Naive thymus-derived CD4-positive, alpha-beta T cell (primary cell): ENCODE measurements around the gene FUT7. TPM values are rescaled to one million over a fixed set of nuclear protein-coding genes. Genes with fewer than 3 reads are reported as not detected.

Experiments
- ATAC-seq: fragments of 150-1000 bp; cut with Tn5 transposase; 2 replicates; pipeline ENCODE4 v1.10.0; 2021; ENCODE audit warnings: mild to moderate bottlenecking, moderate library complexity
- CTCF ChIA-PET: fragments of 350-600 bp; sonication (Branson Sonifier 250); formaldehyde crosslinking; loops from one replicate; lab custom pipeline; 2021; ENCODE audit warnings: antibody characterized with exemption; lab: Charles Lee
- POLR2A ChIA-PET: fragments of 350-600 bp; sonication (Branson Sonifier 250); formaldehyde crosslinking; loops from one replicate; lab custom pipeline; 2021; ENCODE audit warnings: antibody characterized with exemption, inconsistent platforms; lab: Charles Lee
- DNase-seq, 9 donors: peaks; one replicate each; pipeline versions ENCODE4 v3.0.0 to v3.0.0-alpha.2; 2020 to 2022; ENCODE audit warnings: mixed read lengths in 1 of 9
- H3K27ac ChIP-seq: one replicate; pipeline ENCODE4 v1.7.0; 2013; ENCODE audit warnings: mild to moderate bottlenecking, low read depth, low read length, moderate library complexity
- H3K27me3 ChIP-seq, 2 donors: one replicate each; pipeline ENCODE4 v1.7.0; 2013; ENCODE audit warnings: low read length in 2 of 2, mild to moderate bottlenecking in 2 of 2, moderate library complexity in 2 of 2; ENCODE audit not compliant: control insufficient read depth in 2 of 2, insufficient read depth in 2 of 2
- H3K36me3 ChIP-seq, 3 experiments: 1 replicate in 2 of 3; 2 replicates in 1 of 3; pipeline ENCODE4 v1.7.0; 2013; ENCODE audit warnings: low read length in 3 of 3, mild to moderate bottlenecking in 3 of 3, moderate library complexity in 1 of 3; ENCODE audit not compliant: insufficient read depth in 3 of 3, control insufficient read depth in 2 of 3
- H3K4me1 ChIP-seq, 2 donors: one replicate each; pipeline ENCODE4 v1.7.0; 2013; ENCODE audit warnings: low read length in 2 of 2, mild to moderate bottlenecking in 2 of 2, moderate library complexity in 1 of 2; ENCODE audit not compliant: control insufficient read depth in 2 of 2, insufficient read depth in 2 of 2
- H3K4me3 ChIP-seq: 2 replicates; pipeline ENCODE4 v1.7.0; 2013; ENCODE audit warnings: mild to moderate bottlenecking, low read length
- H3K9me3 ChIP-seq, 3 experiments: 1 replicate in 2 of 3; 2 replicates in 1 of 3; pipeline ENCODE4 v1.7.0; 2013; ENCODE audit warnings: low read length in 3 of 3; ENCODE audit not compliant: control insufficient read depth in 2 of 3
- H3K27ac Mint-ChIP-seq, 9 donors: one replicate each; pipeline ENCODE4 v1.8.0; 2020 to 2022; ENCODE audit warnings: mixed read lengths in 9 of 9, mild to moderate bottlenecking in 8 of 9, moderate library complexity in 5 of 9, inconsistent platforms in 2 of 9
- H3K27me3 Mint-ChIP-seq, 5 donors: one replicate each; pipeline ENCODE4 v1.8.0; 2021 to 2022; ENCODE audit warnings: mixed read lengths in 5 of 5, mild to moderate bottlenecking in 1 of 5
- H3K36me3 Mint-ChIP-seq, 5 donors: one replicate each; pipeline ENCODE4 v1.8.0; 2020 to 2022; ENCODE audit warnings: mixed read lengths in 5 of 5, mild to moderate bottlenecking in 3 of 5, inconsistent platforms in 1 of 5
- H3K4me1 Mint-ChIP-seq, 7 donors: one replicate each; pipeline ENCODE4 v1.8.0; 2020 to 2022; ENCODE audit warnings: mixed read lengths in 7 of 7, mild to moderate bottlenecking in 3 of 7, inconsistent platforms in 1 of 7
- H3K4me3 Mint-ChIP-seq, 10 donors: one replicate each; pipeline ENCODE4 v1.8.0; 2020 to 2022; ENCODE audit warnings: mild to moderate bottlenecking in 10 of 10, mixed read lengths in 10 of 10, moderate library complexity in 6 of 10, inconsistent platforms in 2 of 10
- H3K9me3 Mint-ChIP-seq, 11 donors: one replicate each; pipeline ENCODE4 v1.8.0; 2020 to 2022; ENCODE audit warnings: mixed read lengths in 11 of 11, mild to moderate bottlenecking in 4 of 11, inconsistent platforms in 1 of 11, moderate library complexity in 1 of 11
- intact Hi-C, 2 donors: fragments of 100-400 bp; cut with micrococcal nuclease; formaldehyde crosslinking; loops; one replicate each; pipeline ENCODE4 v1.15.1; 2023
- polyA plus RNA-seq, 2 donors: library from polyadenylated mRNA; unstranded; fragments of 300-500 nt; fragmentation: Illumina TruSeq; gene quantifications; one replicate each; pipeline ENCODE4 v1.2.3, GENCODE V29; 2021
- total RNA-seq, 6 experiments: library from RNA in 5 of 6; stranded (reverse) in 5 of 6; gene quantifications; 1 replicate in 5 of 6; 2 replicates in 1 of 6; pipeline ENCODE4 v1.2.3 and lab custom pipeline; 2021 to 2026

The FUT7 gene
- total and polyA plus RNA-seq, 7 experiments from 2014 or later = 0.06 to 4.6 (median 0.32) TPM; not detected in 1

- Histone ChIP-seq H3K27ac (no peak overlapping the region), H3K9me3 (no peaks in the 10 kb centered on the region), H3K36me3 (peaks cover 0 to 33% (median 0%) of the 10 kb centered on the region in 3 experiments), H3K27me3 (no peaks in the 10 kb centered on the region), H3K4me1 (no peaks in the 10 kb centered on the region), H3K4me3 (no peak overlapping the region)
- Mint-ChIP-seq H3K4me1 (no peaks in the 10 kb centered on the region), H3K36me3 (peaks cover 0 to 5% (median 0%) of the 10 kb centered on the region in 5 donors), H3K27me3 (no peaks in the 10 kb centered on the region), H3K4me3 (no peak overlapping the region), H3K27ac (no peak overlapping the region), H3K9me3 (no peaks in the 10 kb centered on the region)
- ChIA-PET POLR2A (no interaction called here), CTCF (no interaction called here)
- DNase-seq (no peak), ATAC-seq (no peak)
- intact Hi-C loops = no loop called here
These were observed 19.0 kb downstream of the FUT7 start for GRCh38 chr9:137012694-137013570.

DNA sequence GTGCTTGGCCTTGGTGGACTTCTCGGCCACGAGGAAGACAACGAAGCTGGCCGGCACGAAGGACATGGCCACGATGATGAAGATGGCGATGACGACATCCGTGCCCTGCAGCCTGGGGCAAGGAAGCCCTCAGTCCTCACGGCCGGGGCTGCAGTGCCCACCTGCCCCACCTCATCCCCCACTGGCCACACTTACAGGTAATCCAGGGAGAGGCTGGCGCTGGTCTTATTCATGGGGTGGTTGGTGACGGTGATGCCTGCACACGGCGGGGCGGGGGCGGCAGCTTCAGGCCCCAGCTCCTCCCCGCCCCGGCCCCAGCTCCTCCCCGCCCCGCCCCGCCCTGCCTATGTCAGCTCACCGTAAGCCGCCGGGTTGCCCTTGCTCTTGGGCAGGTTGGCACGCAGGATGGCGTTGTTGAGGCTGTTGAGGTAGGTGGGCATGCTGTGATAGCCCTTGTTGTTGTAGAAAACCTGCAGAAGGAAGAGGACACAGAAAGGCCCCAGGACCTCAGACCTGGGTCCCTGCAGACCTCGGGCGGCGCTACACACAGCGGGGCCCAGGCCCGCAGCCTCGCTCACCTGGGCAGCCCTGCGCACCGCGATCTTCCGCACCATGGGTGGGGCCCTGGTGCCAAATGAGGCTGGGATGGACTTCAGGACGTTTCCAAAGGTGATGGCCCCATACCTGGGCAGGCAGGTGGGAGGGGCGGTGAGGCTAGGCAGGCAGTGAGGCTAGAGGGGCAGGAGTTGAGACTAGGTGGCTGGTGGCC, 19.8 kb downstream of the FUT7 start:
- CTCF ChIA-PET = no interaction called here
- H3K27ac Mint-ChIP-seq = no peak overlapping the region
- peaks cover 0 to 4% (median 0%) of the 10 kb centered on the region in 5 donors for H3K36me3 Mint-ChIP-seq
- DNase-seq (no peak), ATAC-seq (no peak)
- H3K4me1 Mint-ChIP-seq = no peaks in the 10 kb centered on the region
- Histone ChIP-seq H3K36me3 (peaks cover 0 to 26% (median 0%) of the 10 kb centered on the region in 3 experiments), H3K4me3 (no peak overlapping the region), H3K9me3 (no peaks in the 10 kb centered on the region), H3K27me3 (no peaks in the 10 kb centered on the region), H3K27ac (no peak overlapping the region), H3K4me1 (no peaks in the 10 kb centered on the region)
- intact Hi-C loops = no loop called here
- no peaks in the 10 kb centered on the region for H3K27me3 Mint-ChIP-seq
- POLR2A ChIA-PET = no interaction called here
- H3K4me3 Mint-ChIP-seq = no peak overlapping the region
- no peaks in the 10 kb centered on the region for H3K9me3 Mint-ChIP-seq

DNA sequence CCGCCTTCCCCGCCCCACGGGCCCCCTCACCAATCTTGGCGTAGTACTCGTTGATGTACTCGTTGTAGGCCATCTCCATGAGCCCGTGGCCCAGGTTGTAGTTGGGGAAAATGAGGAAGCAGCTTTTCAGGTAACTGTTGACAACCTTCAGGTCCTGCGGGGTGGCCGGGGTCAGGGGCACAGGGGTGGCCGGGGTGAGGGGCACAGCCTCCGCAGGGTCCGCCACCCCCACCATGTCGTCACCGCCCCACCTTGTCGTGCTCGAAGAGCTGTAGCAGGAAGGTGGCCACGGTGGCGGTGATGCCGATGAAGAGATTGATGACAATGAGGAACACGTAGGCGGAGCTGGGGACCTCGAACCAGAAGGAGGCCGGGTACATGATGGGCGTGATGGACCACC, 20.7 kb downstream of the FUT7 start:
- no peak overlapping the region for H3K27ac Mint-ChIP-seq
- POLR2A ChIA-PET = interaction anchor here (0.6 kb wide), 1 partner anchor 31 kb away, joined by 3 read pairs; no protein-coding TSS in a partner anchor
- Histone ChIP-seq H3K27me3 (no peaks in the 10 kb centered on the region), H3K4me3 (no peak overlapping the region), H3K4me1 (no peaks in the 10 kb centered on the region), H3K9me3 (no peaks in the 10 kb centered on the region), H3K27ac (no peak overlapping the region), H3K36me3 (peaks cover 0 to 16% (median 0%) of the 10 kb centered on the region in 3 experiments)
- no peaks in the 10 kb centered on the region for H3K4me1 Mint-ChIP-seq
- H3K4me3 Mint-ChIP-seq = no peak overlapping the region
- ATAC-seq = no peak
- no peaks in the 10 kb centered on the region for H3K36me3 Mint-ChIP-seq
- CTCF ChIA-PET = no interaction called here
- H3K9me3 Mint-ChIP-seq = no peaks in the 10 kb centered on the region
- intact Hi-C loops = no loop called here
- no peak for DNase-seq
- H3K27me3 Mint-ChIP-seq = no peaks in the 10 kb centered on the region

DNA sequence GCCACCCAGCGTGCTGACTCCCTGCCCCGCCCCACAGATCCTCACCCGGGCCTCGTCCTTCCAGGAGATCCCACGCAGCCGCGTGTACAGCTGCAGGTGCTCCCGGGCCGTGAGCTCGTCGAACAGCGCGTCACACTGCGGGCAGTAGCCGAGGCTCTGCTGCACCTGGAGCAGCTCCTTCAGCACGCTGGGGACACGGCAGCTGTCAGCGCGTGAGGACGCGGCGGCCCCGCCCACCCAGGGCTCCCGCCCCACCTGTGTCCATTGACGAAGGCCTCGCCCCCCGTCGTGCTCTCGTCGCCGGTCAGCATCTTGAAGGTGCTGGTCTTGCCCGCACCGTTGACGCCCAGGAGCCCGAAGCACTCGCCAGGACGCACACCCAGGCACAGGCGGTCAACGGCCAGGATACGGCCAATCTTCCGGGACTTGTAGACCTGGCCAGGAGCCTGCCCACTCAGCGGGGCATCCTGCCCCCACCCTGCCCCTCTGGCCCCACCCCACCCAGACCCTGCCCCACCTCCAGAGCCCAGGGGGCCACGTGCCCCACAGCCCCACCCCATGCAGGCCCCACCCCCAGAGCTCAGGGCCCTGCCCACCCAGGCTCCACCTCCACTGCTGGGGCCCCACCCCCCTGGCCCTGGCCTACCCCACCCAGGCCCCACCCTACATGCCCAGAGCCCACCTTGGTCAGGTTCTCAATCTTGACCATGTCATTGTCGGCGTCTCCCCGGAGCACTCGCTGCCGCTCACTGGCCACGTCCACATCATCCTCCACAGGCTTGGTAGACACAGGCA, 21.8 kb downstream of the FUT7 start:
- H3K27ac ChIP-seq = no peak overlapping the region
- Mint-ChIP-seq H3K4me3 (no peak overlapping the region), H3K9me3 (no peaks in the 10 kb centered on the region), H3K36me3 (no peaks in the 10 kb centered on the region), H3K27me3 (no peaks in the 10 kb centered on the region), H3K27ac (no peak overlapping the region), H3K4me1 (no peaks in the 10 kb centered on the region)
- intact Hi-C loops = no loop called here
- no peaks in the 10 kb centered on the region for H3K4me1 ChIP-seq
- no peaks in the 10 kb centered on the region for H3K27me3 ChIP-seq
- ATAC-seq = no peak
- no peaks in the 10 kb centered on the region for H3K9me3 ChIP-seq
- DNase-seq = no peak
- H3K36me3 ChIP-seq = peaks cover 0 to 13% (median 0%) of the 10 kb centered on the region in 3 experiments
- POLR2A ChIA-PET = interaction anchor here (0.6 kb wide), 1 partner anchor 32 kb away, joined by 3 read pairs; no protein-coding TSS in a partner anchor
- CTCF ChIA-PET = no interaction called here
- H3K4me3 ChIP-seq = no peak overlapping the region

GRCh38 chr9:137009217-137009616, 22.7 kb downstream of the FUT7 start:
- no peak for ATAC-seq

DNA sequence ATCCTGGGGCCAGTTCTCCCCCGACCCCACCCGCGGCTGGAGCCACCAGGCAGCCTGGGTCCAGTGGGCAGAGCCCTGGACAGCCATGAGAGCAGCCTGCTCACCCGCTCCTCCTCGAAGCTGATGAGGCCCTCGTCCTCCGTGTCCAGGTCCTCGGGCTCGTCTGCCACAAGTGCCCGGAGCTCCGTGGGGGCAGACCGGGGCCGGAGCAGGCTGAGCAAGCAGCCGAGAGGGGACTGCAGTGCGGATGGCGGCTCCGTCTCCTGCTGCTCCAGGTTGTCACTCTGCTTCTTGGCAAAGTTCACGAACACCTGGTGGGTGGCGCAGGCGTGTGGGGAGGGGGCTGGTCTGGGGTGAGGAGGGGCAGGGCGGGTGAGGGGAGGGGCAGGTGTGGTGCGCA, 23.6 kb downstream of the FUT7 start:
- no peak overlapping the region for H3K4me3 ChIP-seq
- no peak overlapping the region for H3K4me3 Mint-ChIP-seq
- H3K36me3 ChIP-seq = peaks cover 0 to 4% (median 0%) of the 10 kb centered on the region in 3 experiments
- no peaks in the 10 kb centered on the region for H3K27me3 ChIP-seq
- POLR2A ChIA-PET = no interaction called here
- H3K9me3 ChIP-seq = no peaks in the 10 kb centered on the region
- ATAC-seq = no peak
- intact Hi-C loops = no loop called here
- no peaks in the 10 kb centered on the region for H3K9me3 Mint-ChIP-seq
- CTCF ChIA-PET = no interaction called here
- H3K36me3 Mint-ChIP-seq = no peaks in the 10 kb centered on the region
- H3K4me1 Mint-ChIP-seq = peaks cover 0 to 3% (median 0%) of the 10 kb centered on the region in 7 donors
- no peak for DNase-seq
- H3K27ac ChIP-seq = no peak overlapping the region
- H3K4me1 ChIP-seq = no peaks in the 10 kb centered on the region
- H3K27ac Mint-ChIP-seq = no peak overlapping the region
- H3K27me3 Mint-ChIP-seq = peaks cover 0 to 3% (median 0%) of the 10 kb centered on the region in 5 donors

More at GRCh38 chr9:137009217-137009616, 22.7 kb downstream of the FUT7 start:
- Mint-ChIP-seq H3K4me3 (no peak overlapping the region), H3K4me1 (peaks cover 0 to 3% (median 0%) of the 10 kb centered on the region in 7 donors), H3K27ac (no peak overlapping the region), H3K27me3 (peaks cover 0 to 3% (median 0%) of the 10 kb centered on the region in 5 donors), H3K9me3 (no peaks in the 10 kb centered on the region), H3K36me3 (no peaks in the 10 kb centered on the region)
- H3K9me3 ChIP-seq = no peaks in the 10 kb centered on the region
- H3K27me3 ChIP-seq = no peaks in the 10 kb centered on the region
- no peak overlapping the region for H3K4me3 ChIP-seq
- no peaks in the 10 kb centered on the region for H3K4me1 ChIP-seq
- ChIA-PET CTCF (no interaction called here), POLR2A (no interaction called here)
- H3K36me3 ChIP-seq = peaks cover 0 to 4% (median 0%) of the 10 kb centered on the region in 3 experiments
- H3K27ac ChIP-seq = no peak overlapping the region
- no peak for DNase-seq
- intact Hi-C loops = no loop called here
